Uterus (tissue), 2 donors: ENCODE measurements around the gene MCTP1.

ENCODE experiments used
- POLR2A ChIP-seq, 2 donors: fragments of 450-650 bp; IDR thresholded peaks; one replicate each; pipeline ENCODE4 v1.6.1; 2016; ENCODE audit warnings: antibody characterized with exemption in 2 of 2, mild to moderate bottlenecking in 1 of 2, moderate library complexity in 1 of 2
- TF ChIP-seq, protein P1 (sequence below), 4 experiments: fragments of 200-600 bp in 2 of 4; fragments of 450-650 bp in 2 of 4; sonication (generic) in 2 of 4; IDR thresholded peaks; one replicate each; pipeline ENCODE4 v1.5.1; 2016 to 2019; ENCODE audit warnings: antibody characterized with exemption in 4 of 4, mild to moderate bottlenecking in 2 of 4, moderate library complexity in 1 of 4

DNA sequence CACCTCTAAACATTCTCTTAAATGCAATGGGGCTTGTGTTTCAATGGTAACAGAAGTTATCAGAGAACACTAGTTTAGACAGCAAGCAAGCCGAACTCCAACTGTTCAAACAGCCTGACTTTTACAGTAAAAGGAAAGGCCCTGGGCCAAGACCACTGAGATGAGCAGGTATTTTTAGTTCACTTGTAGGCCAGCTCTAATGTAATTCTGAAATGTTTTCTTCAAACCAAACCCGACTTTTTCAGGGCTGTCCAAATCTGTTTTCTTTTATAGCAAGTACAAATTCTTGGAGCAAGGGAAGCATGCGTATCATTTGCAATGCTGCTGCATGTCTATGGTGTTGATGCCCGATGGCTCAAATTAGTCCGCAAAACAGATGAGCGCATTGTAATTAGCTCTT lies 473.6 kb downstream of the MCTP1 start:
- TF ChIP-seq, protein P1, sequence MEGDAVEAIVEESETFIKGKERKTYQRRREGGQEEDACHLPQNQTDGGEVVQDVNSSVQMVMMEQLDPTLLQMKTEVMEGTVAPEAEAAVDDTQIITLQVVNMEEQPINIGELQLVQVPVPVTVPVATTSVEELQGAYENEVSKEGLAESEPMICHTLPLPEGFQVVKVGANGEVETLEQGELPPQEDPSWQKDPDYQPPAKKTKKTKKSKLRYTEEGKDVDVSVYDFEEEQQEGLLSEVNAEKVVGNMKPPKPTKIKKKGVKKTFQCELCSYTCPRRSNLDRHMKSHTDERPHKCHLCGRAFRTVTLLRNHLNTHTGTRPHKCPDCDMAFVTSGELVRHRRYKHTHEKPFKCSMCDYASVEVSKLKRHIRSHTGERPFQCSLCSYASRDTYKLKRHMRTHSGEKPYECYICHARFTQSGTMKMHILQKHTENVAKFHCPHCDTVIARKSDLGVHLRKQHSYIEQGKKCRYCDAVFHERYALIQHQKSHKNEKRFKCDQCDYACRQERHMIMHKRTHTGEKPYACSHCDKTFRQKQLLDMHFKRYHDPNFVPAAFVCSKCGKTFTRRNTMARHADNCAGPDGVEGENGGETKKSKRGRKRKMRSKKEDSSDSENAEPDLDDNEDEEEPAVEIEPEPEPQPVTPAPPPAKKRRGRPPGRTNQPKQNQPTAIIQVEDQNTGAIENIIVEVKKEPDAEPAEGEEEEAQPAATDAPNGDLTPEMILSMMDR (IDR thresholded peaks at IDR 0.05), result no peak
- no peak for TF ChIP-seq POLR2A (IDR thresholded peaks at IDR 0.05)
